GM10266 (cell line): Measurements from ENCODE around the gene HNRNPA3.

Experiments used
- DNase-seq: peaks from one replicate; pipeline ENCODE4 v3.0.0; 2012; ENCODE audit errors: extremely low spot score
- CTCF ChIP-seq: IDR thresholded peaks from 2 replicates; pipeline ENCODE4 v1.5.1; 2012; ENCODE audit warnings: mild to moderate bottlenecking, low read depth; ENCODE audit not compliant: control insufficient read depth, insufficient read depth; ENCODE audit errors: missing control alignments

The HNRNPA3 gene

GRCh38 chr2:177252808-177253531 lies 40.4 kb downstream of the HNRNPA3 start:
- no peak for DNase-seq
- no peak for TF ChIP-seq CTCF

- TF ChIP-seq CTCF = no peak
- no peak for DNase-seq
Observed at GRCh38 chr2:177253704-177254103, 41.1 kb downstream of the HNRNPA3 start.

- no peak for DNase-seq
Observed at GRCh38 chr2:177254433-177255226, 42.0 kb downstream of the HNRNPA3 start.

GRCh38 chr2:177255227-177255601 lies 42.6 kb downstream of the HNRNPA3 start:
- TF ChIP-seq CTCF = no peak
- DNase-seq = no peak

More at GRCh38 chr2:177254433-177255226, 42.0 kb downstream of the HNRNPA3 start:
- TF ChIP-seq CTCF = peak; percentile 29

- no peak for DNase-seq
- no peak for TF ChIP-seq CTCF
Observed at GRCh38 chr2:177256026-177256425, 43.4 kb downstream of the HNRNPA3 start.

- DNase-seq = no peak
- TF ChIP-seq CTCF = no peak
Observed at GRCh38 chr2:177256695-177257094, 44.1 kb downstream of the HNRNPA3 start.

GRCh38 chr2:177257471-177257870 lies 44.9 kb downstream of the HNRNPA3 start:
- DNase-seq = no peak
- TF ChIP-seq CTCF = no peak
